GOT3 (cell line): ENCODE results near the gene NCOA4.
"Not testable (repeated sequence)": the region's sequence is repeated elsewhere in the genome, so short reads cannot be mapped to it uniquely, and the experiment has no call there.

ENCODE experiments used
- DNase-seq: peaks from one replicate; lab custom pipeline; 2025; ENCODE audit warnings: mixed read lengths; lab: John Stamatoyannopoulos, UW

The NCOA4 gene

GRCh38 chr10:46052057-46052790 lies 21.8 kb upstream of the NCOA4 start:
- DNase-seq, result no peak

- DNase-seq, result no peak
Measured at GRCh38 chr10:46050941-46051623, 20.7 kb upstream of the NCOA4 start.

- not testable (repeated sequence) for DNase-seq
Measured at GRCh38 chr10:46049497-46049831, 19.0 kb upstream of the NCOA4 start.

GRCh38 chr10:46048152-46048551 lies 17.7 kb upstream of the NCOA4 start:
- no peak for DNase-seq

GRCh38 chr10:46046261-46046660 lies 15.8 kb upstream of the NCOA4 start, which contains the start of gene MSMB:
TSS of gene MSMB (minus strand) at chr10:46046269. CDS start at chr10:46046237, 32 bp downstream.
- DNase-seq, result no peak

- no peak for DNase-seq
Measured at GRCh38 chr10:46042527-46042926, 12.1 kb upstream of the NCOA4 start.

GRCh38 chr10:46040004-46040403 lies 9.6 kb upstream of the NCOA4 start:
- no peak for DNase-seq

GRCh38 chr10:46037107-46037825 lies 6.8 kb upstream of the NCOA4 start:
- DNase-seq, result no peak

- no peak for DNase-seq
Measured at GRCh38 chr10:46035923-46036849, 5.8 kb upstream of the NCOA4 start.

- no peak for DNase-seq
Measured at GRCh38 chr10:46033602-46034011, 3.2 kb upstream of the NCOA4 start.

GRCh38 chr10:46031648-46032532 lies 1.5 kb upstream of the NCOA4 start:
- DNase-seq, result no peak

- DNase-seq, result no peak
Measured at GRCh38 chr10:46029461-46030030, 877 bp downstream of the NCOA4 start.

- DNase-seq, result no peak
Measured at GRCh38 chr10:46028584-46029460, 1.6 kb downstream of the NCOA4 start.

GRCh38 chr10:46026106-46026505 lies 4.3 kb downstream of the NCOA4 start:
- DNase-seq, result no peak

GRCh38 chr10:46025406-46025805 lies 5.0 kb downstream of the NCOA4 start:
- no peak for DNase-seq

- no peak for DNase-seq
Measured at GRCh38 chr10:46024948-46025347, 5.5 kb downstream of the NCOA4 start.

GRCh38 chr10:46022978-46023702 lies 7.3 kb downstream of the NCOA4 start:
- peak; percentile 91 for DNase-seq

GRCh38 chr10:46020344-46020657 lies 10.1 kb downstream of the NCOA4 start:
- no peak for DNase-seq
